PC-9 (cell line): Measurements from ENCODE around the gene KMT5C.

Experiments
- EZH2 ChIP-seq: fragments of 200-600 bp; sonication (generic); IDR thresholded peaks from 2 replicates; pipeline ENCODE4 v1.8.0; 2017; ENCODE audit warnings: antibody characterized with exemption, low read depth
- TF ChIP-seq, protein P1 (sequence below): fragments of 200-600 bp; sonication (generic); conservative IDR thresholded peaks from 2 replicates; pipeline ENCODE4 v1.6.1; 2017; ENCODE audit warnings: mixed run types, antibody characterized with exemption, mild to moderate bottlenecking, moderate library complexity

DNA sequence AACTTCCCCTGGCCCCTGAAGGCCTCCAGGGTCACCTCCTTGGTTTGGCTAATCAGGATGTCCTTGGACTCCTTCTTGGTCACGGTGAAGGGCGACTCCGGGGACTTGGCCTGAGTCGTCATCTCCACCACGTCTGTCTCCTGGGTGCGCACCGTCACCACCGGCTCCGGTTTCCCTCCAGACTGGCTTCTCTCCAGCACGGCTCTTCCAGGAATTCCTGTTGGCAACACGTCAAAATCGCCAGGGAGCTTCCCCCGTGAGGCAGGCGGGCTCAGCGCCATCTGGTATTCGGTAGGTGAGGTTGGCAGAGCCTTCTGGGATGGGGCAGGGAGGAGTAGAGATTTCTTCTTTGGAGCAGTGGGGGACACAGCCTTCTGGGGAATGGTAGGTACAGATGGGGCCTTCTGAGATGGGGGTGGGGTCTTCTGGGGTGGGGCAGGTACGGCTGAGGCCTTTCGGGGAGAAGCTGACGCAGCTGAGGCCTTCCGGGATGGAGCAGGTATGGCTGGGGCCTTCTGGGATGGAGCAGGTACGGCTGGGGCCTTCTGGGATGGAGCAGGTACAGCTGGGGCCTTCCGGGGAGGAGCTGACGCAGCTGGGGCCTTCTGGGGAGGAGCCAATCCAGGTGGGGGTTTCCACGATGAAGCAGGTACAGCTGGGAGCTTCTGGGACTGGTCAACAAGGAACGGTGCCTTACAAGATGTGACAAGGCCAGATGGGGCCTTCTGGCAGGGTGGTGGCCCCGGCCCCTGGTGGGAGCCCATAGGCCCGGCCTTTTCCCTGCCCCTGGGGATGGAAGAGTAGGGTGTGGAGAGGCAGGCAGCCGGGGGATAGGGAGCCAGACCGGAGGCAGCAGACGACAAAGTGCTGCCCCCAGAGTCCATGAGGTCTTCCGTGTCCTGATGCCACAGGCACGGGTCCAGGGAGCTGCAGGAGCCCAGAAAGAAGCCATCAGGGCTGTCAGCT, 19.6 kb downstream of the KMT5C start:
- TF ChIP-seq, protein P1, sequence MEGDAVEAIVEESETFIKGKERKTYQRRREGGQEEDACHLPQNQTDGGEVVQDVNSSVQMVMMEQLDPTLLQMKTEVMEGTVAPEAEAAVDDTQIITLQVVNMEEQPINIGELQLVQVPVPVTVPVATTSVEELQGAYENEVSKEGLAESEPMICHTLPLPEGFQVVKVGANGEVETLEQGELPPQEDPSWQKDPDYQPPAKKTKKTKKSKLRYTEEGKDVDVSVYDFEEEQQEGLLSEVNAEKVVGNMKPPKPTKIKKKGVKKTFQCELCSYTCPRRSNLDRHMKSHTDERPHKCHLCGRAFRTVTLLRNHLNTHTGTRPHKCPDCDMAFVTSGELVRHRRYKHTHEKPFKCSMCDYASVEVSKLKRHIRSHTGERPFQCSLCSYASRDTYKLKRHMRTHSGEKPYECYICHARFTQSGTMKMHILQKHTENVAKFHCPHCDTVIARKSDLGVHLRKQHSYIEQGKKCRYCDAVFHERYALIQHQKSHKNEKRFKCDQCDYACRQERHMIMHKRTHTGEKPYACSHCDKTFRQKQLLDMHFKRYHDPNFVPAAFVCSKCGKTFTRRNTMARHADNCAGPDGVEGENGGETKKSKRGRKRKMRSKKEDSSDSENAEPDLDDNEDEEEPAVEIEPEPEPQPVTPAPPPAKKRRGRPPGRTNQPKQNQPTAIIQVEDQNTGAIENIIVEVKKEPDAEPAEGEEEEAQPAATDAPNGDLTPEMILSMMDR: no peak
- no peak for TF ChIP-seq EZH2
